ENCODE data around the gene BRD3OS.

BRD3OS gene

DNA sequence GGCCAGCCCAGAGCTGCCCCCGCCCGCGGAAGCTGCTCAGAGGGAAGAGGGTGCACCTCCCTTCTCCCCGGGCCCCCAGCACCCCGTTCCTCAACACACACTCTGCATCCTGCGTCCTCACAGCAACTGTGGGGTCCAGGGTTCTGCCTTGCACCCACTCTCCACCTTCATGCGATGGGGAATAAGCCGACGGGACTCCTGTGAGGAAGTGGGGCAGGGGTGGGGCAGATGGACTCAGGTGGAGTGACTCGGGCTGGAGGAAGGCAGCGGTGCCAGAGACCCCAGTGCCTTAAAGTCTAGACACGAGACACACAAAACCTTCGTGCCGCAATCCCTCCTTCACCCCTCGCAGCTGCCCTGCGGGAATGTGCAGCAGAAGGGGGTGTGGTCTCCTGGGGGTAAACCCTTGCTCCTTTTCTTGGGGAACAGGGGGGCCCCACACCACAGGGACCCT is 33.9 kb downstream of the BRD3OS start:
- Mint-ChIP-seq H3K36me3 (ENCODE audit: insufficient read depth) (peaks cover 8% of the 10 kb centered on the region), H3K4me3 (no peak overlapping the region), H3K9me3 (no peaks in the 10 kb centered on the region), H3K27me3 (no peaks in the 10 kb centered on the region), H3K4me1 (ENCODE audit: low read depth in 2 of 2) (peaks cover 47 to 48% of the 10 kb centered on the region in 2 donors), H3K27ac (no peak overlapping the region)
- DNase-seq: no peak
- no peak for ATAC-seq (replicated peaks)

GRCh38 chr9:134059661-134060395 is 34.5 kb downstream of the BRD3OS start:
- Mint-ChIP-seq H3K4me1 (ENCODE audit: low read depth in 2 of 2) (peaks cover 50 to 51% of the 10 kb centered on the region in 2 donors), H3K9me3 (no peaks in the 10 kb centered on the region), H3K36me3 (ENCODE audit: insufficient read depth) (peaks cover 6% of the 10 kb centered on the region), H3K27me3 (no peaks in the 10 kb centered on the region), H3K4me3 (peak overlapping the region in 1 of 2 donors; percentile 18), H3K27ac (peak overlapping the region; percentile 78 to 95)
- ATAC-seq (replicated peaks) (peak; percentile 54), DNase-seq (no peak)

- H3K4me3 Mint-ChIP-seq: no peak overlapping the region
- peaks cover 53% of the 10 kb centered on the region in 2 donors for H3K4me1 Mint-ChIP-seq (ENCODE audit: low read depth in 2 of 2)
- H3K9me3 Mint-ChIP-seq: no peaks in the 10 kb centered on the region
- H3K27me3 Mint-ChIP-seq: no peaks in the 10 kb centered on the region
- no peak for DNase-seq
- peak overlapping the region; percentile 78 to 95 for H3K27ac Mint-ChIP-seq
- no peak for ATAC-seq (replicated peaks)
- H3K36me3 Mint-ChIP-seq (ENCODE audit: insufficient read depth): peaks cover 4% of the 10 kb centered on the region
These were observed 35.3 kb downstream of the BRD3OS start for GRCh38 chr9:134060546-134060945.

DNA sequence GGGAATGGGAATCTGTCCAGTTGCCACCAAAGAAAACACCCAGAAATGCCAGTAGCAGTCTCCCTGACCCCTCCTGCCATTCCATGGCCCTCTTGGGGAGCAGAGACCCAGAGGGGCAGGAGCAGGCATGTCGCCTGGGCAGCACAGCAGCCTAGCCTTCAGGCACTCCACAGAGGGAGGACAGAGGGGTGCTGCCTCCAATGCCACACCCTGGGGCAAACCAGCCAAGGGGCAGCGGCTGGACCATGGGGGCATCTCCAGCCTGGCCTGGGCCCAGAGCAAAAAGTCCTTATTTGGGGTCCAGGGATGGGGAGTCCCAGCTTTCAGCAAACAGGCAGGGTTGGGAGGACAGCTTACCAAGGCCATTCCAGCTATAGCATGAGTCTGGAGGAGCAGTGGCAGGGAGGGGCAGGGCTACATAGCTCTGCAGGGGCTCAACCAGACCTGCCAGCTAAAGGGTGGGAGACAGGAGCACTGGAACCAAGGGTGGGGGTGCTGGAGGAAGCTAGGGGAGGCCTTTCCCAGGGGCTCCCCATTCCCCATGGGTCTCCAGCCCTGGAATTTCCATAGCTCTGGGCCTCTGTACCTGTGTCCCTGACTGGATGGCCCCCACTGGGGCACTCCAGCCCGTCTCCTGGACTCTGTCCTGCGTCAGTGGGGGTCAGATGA is 35.9 kb downstream of the BRD3OS start:
- Mint-ChIP-seq H3K9me3 (no peaks in the 10 kb centered on the region), H3K27ac (peak overlapping the region; percentile 78 to 95), H3K4me3 (no peak overlapping the region), H3K4me1 (ENCODE audit: low read depth in 2 of 2) (peaks cover 54 to 56% of the 10 kb centered on the region in 2 donors), H3K36me3 (ENCODE audit: insufficient read depth) (peaks cover 9% of the 10 kb centered on the region), H3K27me3 (no peaks in the 10 kb centered on the region)
- ATAC-seq (replicated peaks) (no peak), DNase-seq (no peak)

GRCh38 chr9:134061688-134062371 is 36.5 kb downstream of the BRD3OS start:
- H3K27ac Mint-ChIP-seq: no peak overlapping the region
- DNase-seq: no peak
- peaks cover 57% of the 10 kb centered on the region in 2 donors for H3K4me1 Mint-ChIP-seq (ENCODE audit: low read depth in 2 of 2)
- H3K36me3 Mint-ChIP-seq (ENCODE audit: insufficient read depth): peaks cover 16% of the 10 kb centered on the region
- no peak for ATAC-seq (replicated peaks)
- H3K9me3 Mint-ChIP-seq: no peaks in the 10 kb centered on the region
- no peak overlapping the region for H3K4me3 Mint-ChIP-seq
- no peaks in the 10 kb centered on the region for H3K27me3 Mint-ChIP-seq

GRCh38 chr9:134062461-134063087 is 37.3 kb downstream of the BRD3OS start:
- Mint-ChIP-seq H3K4me3 (peak overlapping the region in 1 of 2 donors; percentile 19), H3K36me3 (ENCODE audit: insufficient read depth) (peaks cover 18% of the 10 kb centered on the region), H3K4me1 (ENCODE audit: low read depth in 2 of 2) (peaks cover 49 to 50% of the 10 kb centered on the region in 2 donors), H3K27me3 (no peaks in the 10 kb centered on the region), H3K27ac (no peak overlapping the region), H3K9me3 (no peaks in the 10 kb centered on the region)
- DNase-seq (no peak), ATAC-seq (replicated peaks) (no peak)

- DNase-seq (no peak), ATAC-seq (replicated peaks) (no peak)
- Mint-ChIP-seq H3K27me3 (no peaks in the 10 kb centered on the region), H3K9me3 (no peaks in the 10 kb centered on the region), H3K36me3 (ENCODE audit: insufficient read depth) (peaks cover 18% of the 10 kb centered on the region), H3K4me3 (no peak overlapping the region), H3K27ac (no peak overlapping the region), H3K4me1 (ENCODE audit: low read depth in 2 of 2) (peaks cover 49 to 50% of the 10 kb centered on the region in 2 donors)
These were observed 37.8 kb downstream of the BRD3OS start for GRCh38 chr9:134063088-134063570.

GRCh38 chr9:134063571-134064450 is 38.5 kb downstream of the BRD3OS start:
- Mint-ChIP-seq H3K4me1 (ENCODE audit: low read depth in 2 of 2) (peaks cover 46% of the 10 kb centered on the region in 2 donors), H3K4me3 (no peak overlapping the region), H3K27ac (no peak overlapping the region), H3K36me3 (ENCODE audit: insufficient read depth) (peaks cover 22% of the 10 kb centered on the region), H3K27me3 (no peaks in the 10 kb centered on the region), H3K9me3 (no peaks in the 10 kb centered on the region)
- ATAC-seq (replicated peaks) (no peak), DNase-seq (no peak)

DNA sequence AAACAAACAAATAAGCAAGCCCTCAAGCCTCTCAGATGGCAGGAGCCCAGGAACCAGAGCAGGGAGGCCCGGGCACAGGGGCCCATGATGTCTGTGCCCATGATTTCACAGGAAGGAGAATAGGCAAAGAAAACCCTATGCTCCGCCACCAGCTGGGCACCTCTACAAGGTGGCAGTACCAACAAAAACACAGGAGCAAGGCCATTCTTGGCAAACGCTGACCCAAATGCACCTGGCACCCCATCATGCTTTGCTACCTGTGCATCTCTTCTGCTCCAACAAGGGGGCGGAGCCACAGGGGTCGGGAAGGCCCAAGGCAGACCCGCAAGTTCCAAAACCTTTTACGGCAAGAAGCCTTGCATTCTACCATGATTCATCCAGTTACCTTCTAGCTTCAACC is 39.4 kb downstream of the BRD3OS start:
- H3K27me3 Mint-ChIP-seq: peaks cover 0 to 3% of the 10 kb centered on the region in 2 donors

GRCh38 chr9:134065612-134066419 is 40.5 kb downstream of the BRD3OS start:
- Mint-ChIP-seq H3K36me3 (ENCODE audit: insufficient read depth) (peaks cover 27% of the 10 kb centered on the region), H3K4me3 (peak overlapping the region; percentile 89 to 93), H3K4me1 (ENCODE audit: low read depth in 2 of 2) (peaks cover 35 to 44% of the 10 kb centered on the region in 2 donors), H3K27ac (peak overlapping the region; percentile 88 to 93), H3K9me3 (no peaks in the 10 kb centered on the region), H3K27me3 (peaks cover 4 to 14% of the 10 kb centered on the region in 2 donors)
- ATAC-seq (replicated peaks) (peak; percentile 23), DNase-seq (peak; percentile 41 to 50 (median 49))

More for the DNA sequence above, 39.4 kb downstream of the BRD3OS start:
- ATAC-seq (replicated peaks): no peak
- peak overlapping the region in 1 of 2 donors; percentile 88 for H3K27ac Mint-ChIP-seq
- no peak for DNase-seq
- H3K9me3 Mint-ChIP-seq: no peaks in the 10 kb centered on the region
- H3K4me3 Mint-ChIP-seq: peak overlapping the region; percentile 89 to 93
- H3K4me1 Mint-ChIP-seq (ENCODE audit: low read depth in 2 of 2): peaks cover 42 to 49% of the 10 kb centered on the region in 2 donors
- peaks cover 27% of the 10 kb centered on the region for H3K36me3 Mint-ChIP-seq (ENCODE audit: insufficient read depth)

- Mint-ChIP-seq H3K27me3 (peaks cover 9 to 19% of the 10 kb centered on the region in 2 donors), H3K27ac (peak overlapping the region; percentile 88 to 93), H3K36me3 (ENCODE audit: insufficient read depth) (peaks cover 24% of the 10 kb centered on the region), H3K9me3 (no peaks in the 10 kb centered on the region), H3K4me1 (ENCODE audit: low read depth in 2 of 2) (peaks cover 29 to 40% of the 10 kb centered on the region in 2 donors), H3K4me3 (peak overlapping the region; percentile 89 to 93)
- no peak for ATAC-seq (replicated peaks)
- no peak for DNase-seq
These were observed 41.2 kb downstream of the BRD3OS start for GRCh38 chr9:134066526-134066912.
